ENCODE data around the gene CELSR2. TPM values are rescaled to one million over a fixed set of nuclear protein-coding genes. Genes with fewer than 3 reads are reported as not detected.

Gene CELSR2
- total RNA-seq, 3 donors from 2014 or later (not counting 1 experiment from before 2014, with no cell fraction given): 7.1 to 9.7 (median 7.4) TPM

DNA sequence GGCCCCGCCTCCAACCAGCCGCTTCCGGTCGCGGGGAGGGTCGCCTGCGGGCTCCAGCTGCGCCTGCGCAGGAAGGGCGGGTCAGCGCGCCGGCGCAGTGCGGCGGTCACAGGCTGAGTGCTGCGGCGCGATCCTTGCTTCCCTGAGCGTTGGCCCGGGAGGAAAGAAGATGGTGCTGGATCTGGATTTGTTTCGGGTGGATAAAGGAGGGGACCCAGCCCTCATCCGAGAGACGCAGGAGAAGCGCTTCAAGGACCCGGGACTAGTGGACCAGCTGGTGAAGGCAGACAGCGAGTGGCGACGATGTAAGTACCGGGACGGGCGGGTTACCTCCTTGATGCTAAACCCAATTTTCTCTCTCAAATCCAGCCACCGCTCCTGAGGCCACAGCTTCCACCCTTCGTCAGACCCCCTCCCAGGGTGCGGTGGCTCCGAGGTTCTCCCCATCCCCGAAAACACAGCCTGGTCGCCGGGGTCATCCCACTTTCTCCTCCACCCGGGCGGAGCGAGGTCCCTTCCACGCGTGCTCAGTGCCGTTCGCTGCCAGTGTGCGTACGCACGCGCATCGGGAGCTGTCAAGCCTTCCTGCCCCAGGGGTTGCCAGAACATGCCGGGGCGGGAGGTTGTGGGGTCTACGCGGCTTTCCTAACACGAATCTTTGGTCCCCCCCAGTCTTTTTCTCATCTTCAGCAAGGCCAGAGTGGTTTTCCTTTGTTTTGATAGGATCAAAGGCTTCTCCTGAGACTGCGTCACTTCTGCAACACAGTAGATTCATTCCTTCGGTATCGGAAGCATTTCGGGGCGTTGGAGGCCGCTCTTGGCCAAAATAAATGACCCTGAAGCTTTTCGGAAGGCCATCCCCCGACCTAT is 35.3 kb upstream of the CELSR2 start, which contains the start of gene SARS1:
TSS of gene SARS1 (plus strand) at position 95 of the 870 bp plus-strand sequence. CDS start at position 170, 75 bp downstream.
- H3K27ac ChIP-seq (ENCODE audit: low read length): peak within 1 kb of the TSS; percentile 59
- H3K4me3 ChIP-seq (ENCODE audit: low read length): peak within 1 kb of the TSS; percentile 96
- peak; percentile 85 to 91 (median 87) for ATAC-seq
- peaks cover 10% of the 10 kb centered on the region for H3K4me1 ChIP-seq (ENCODE audit: control insufficient read depth, insufficient read depth, low read length)
- intact Hi-C loops (cut with micrococcal nuclease): no loop called here
- H3K27me3 Mint-ChIP-seq (ENCODE audit: low read depth in 2 of 2): peaks cover 4 to 7% of the 10 kb centered on the region in 2 donors
- no peaks in the 10 kb centered on the region for H3K9me3 ChIP-seq (ENCODE audit: control insufficient read depth, insufficient read depth, low read length)
- peak within 1 kb of the TSS; percentile 93 to 97 for H3K27ac Mint-ChIP-seq
- peak; percentile 81 to 95 for DNase-seq
- TF ChIP-seq, protein P1, sequence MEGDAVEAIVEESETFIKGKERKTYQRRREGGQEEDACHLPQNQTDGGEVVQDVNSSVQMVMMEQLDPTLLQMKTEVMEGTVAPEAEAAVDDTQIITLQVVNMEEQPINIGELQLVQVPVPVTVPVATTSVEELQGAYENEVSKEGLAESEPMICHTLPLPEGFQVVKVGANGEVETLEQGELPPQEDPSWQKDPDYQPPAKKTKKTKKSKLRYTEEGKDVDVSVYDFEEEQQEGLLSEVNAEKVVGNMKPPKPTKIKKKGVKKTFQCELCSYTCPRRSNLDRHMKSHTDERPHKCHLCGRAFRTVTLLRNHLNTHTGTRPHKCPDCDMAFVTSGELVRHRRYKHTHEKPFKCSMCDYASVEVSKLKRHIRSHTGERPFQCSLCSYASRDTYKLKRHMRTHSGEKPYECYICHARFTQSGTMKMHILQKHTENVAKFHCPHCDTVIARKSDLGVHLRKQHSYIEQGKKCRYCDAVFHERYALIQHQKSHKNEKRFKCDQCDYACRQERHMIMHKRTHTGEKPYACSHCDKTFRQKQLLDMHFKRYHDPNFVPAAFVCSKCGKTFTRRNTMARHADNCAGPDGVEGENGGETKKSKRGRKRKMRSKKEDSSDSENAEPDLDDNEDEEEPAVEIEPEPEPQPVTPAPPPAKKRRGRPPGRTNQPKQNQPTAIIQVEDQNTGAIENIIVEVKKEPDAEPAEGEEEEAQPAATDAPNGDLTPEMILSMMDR (IDR thresholded peaks at IDR 0.05): no peak
- under 1% methylated on average over 64 of the region's 64 CpGs for WGBS (ENCODE audit: insufficient coverage)
- H3K36me3 Mint-ChIP-seq: no peaks in the 10 kb centered on the region
- peak within 1 kb of the TSS; percentile 99 for H3K4me3 Mint-ChIP-seq
- no peaks in the 10 kb centered on the region for H3K36me3 ChIP-seq (ENCODE audit: control insufficient read depth, insufficient read depth, low read length)
- H3K9me3 Mint-ChIP-seq: no peaks in the 10 kb centered on the region
- H3K27me3 ChIP-seq (ENCODE audit: control insufficient read depth, insufficient read depth, low read length): no peaks in the 10 kb centered on the region
- peaks cover 36% of the 10 kb centered on the region in 2 donors for H3K4me1 Mint-ChIP-seq

DNA sequence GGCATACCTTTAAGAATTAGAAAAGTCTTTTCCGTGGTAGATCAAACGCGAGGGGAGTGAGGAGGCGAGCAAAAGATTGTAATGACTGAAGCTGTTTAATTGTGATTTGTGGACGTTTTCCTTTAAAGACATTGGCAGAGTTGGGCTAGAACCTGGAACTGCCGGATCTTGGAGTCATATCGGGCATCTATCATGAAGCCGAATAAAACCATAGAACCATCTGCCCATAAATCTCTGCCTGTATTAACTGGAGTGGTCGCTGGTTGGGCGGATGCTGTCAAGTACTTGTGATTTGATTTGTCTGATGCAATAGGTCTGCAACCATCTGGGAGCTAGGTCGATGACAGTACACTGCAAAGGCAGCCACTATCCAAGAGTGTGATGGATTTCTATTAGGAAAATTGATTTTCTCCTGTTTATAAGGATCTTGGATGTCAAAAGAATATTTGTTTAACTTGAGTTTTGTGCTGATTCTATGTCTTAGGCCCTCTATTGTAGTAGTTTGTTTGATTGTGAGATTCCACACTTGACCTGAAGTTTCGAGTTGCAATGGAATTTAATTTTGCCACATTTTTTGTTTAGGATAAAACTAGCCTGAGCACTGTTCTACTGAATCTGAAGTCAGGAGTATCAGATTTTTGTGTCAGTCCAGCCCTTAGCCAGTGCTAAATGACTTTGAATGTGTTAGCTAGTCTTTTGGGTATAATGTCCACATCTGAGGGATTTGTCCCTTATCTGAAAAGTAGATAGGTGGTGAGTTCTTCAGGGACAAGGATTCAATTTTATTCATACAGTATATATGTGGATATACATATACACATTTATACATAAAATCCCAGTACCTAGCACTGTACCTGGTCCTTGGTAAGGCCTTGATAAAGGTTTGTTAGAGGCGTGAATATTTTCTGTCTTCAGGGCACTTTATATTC is 34.4 kb upstream of the CELSR2 start:
- Mint-ChIP-seq H3K36me3 (no peaks in the 10 kb centered on the region), H3K9me3 (no peaks in the 10 kb centered on the region), H3K27ac (peak overlapping the region; percentile 93 to 97), H3K27me3 (ENCODE audit: low read depth in 2 of 2) (no peaks in the 10 kb centered on the region), H3K4me3 (peak overlapping the region; percentile 99), H3K4me1 (peaks cover 36% of the 10 kb centered on the region in 2 donors)
- H3K9me3 ChIP-seq (ENCODE audit: control insufficient read depth, insufficient read depth, low read length): no peaks in the 10 kb centered on the region
- TF ChIP-seq, protein P1 (IDR thresholded peaks at IDR 0.05): no peak
- peak overlapping the region; percentile 96 for H3K4me3 ChIP-seq (ENCODE audit: low read length)
- H3K4me1 ChIP-seq (ENCODE audit: control insufficient read depth, insufficient read depth, low read length): peaks cover 10% of the 10 kb centered on the region
- peak in 1 of 2 donors; percentile 56 for DNase-seq
- no peaks in the 10 kb centered on the region for H3K27me3 ChIP-seq (ENCODE audit: control insufficient read depth, insufficient read depth, low read length)
- peaks cover 2% of the 10 kb centered on the region for H3K36me3 ChIP-seq (ENCODE audit: control insufficient read depth, insufficient read depth, low read length)
- no peak for ATAC-seq
- 15% methylated on average over 12 of the region's 13 CpGs for WGBS (ENCODE audit: insufficient coverage)
- peak overlapping the region; percentile 59 for H3K27ac ChIP-seq (ENCODE audit: low read length)
- intact Hi-C loops (cut with micrococcal nuclease): no loop called here

DNA sequence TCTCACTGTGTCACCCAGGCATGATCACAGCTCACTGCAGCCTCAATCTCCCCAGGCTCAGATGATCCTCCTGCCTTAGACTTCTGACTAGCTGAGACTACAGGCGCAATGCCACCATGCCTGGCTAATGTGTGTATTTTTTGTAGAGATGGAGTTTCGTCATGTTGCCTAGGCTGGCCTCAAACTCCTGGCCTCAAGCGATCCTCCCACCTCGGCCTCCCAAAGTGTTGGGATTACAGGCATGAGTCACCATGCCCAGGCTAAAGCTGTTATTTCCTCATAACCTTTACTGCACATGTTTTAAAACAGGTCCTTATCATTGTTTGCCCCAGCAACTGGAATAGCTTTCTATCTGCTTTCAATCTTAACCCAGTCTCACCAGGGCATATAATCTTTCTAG is 32.7 kb upstream of the CELSR2 start:
- Mint-ChIP-seq H3K27me3 (ENCODE audit: low read depth in 2 of 2) (no peaks in the 10 kb centered on the region), H3K9me3 (no peaks in the 10 kb centered on the region), H3K36me3 (no peaks in the 10 kb centered on the region), H3K27ac (peak overlapping the region; percentile 93 to 97), H3K4me1 (peaks cover 36 to 44% of the 10 kb centered on the region in 2 donors), H3K4me3 (peak overlapping the region; percentile 99)
- Histone ChIP-seq H3K36me3 (ENCODE audit: control insufficient read depth, insufficient read depth, low read length) (peaks cover 2% of the 10 kb centered on the region), H3K9me3 (ENCODE audit: control insufficient read depth, insufficient read depth, low read length) (no peaks in the 10 kb centered on the region), H3K4me3 (ENCODE audit: low read length) (no peak overlapping the region), H3K4me1 (ENCODE audit: control insufficient read depth, insufficient read depth, low read length) (peaks cover 10% of the 10 kb centered on the region), H3K27me3 (ENCODE audit: control insufficient read depth, insufficient read depth, low read length) (no peaks in the 10 kb centered on the region), H3K27ac (ENCODE audit: low read length) (no peak overlapping the region)
- WGBS (ENCODE audit: insufficient coverage): 91% methylated on average over 4 of the region's 4 CpGs
- DNase-seq (no peak), ATAC-seq (no peak)
- TF ChIP-seq, protein P1 (IDR thresholded peaks at IDR 0.05): no peak
- intact Hi-C loops (cut with micrococcal nuclease): no loop called here

All from natural killer cell (primary cell).